Kidney (tissue), 14 donors: ENCODE data around the gene MYH2. TPM values are rescaled to one million over a fixed set of nuclear protein-coding genes. Genes with fewer than 3 reads are reported as not detected.

Source experiments
- DNase-seq, 5 donors: peaks; one replicate each; pipeline ENCODE4 v3.0.0-alpha.2; 2013 to 2020
- FAIRE-seq: peaks from 2 replicates; lab custom pipeline; 2012; peaks lifted over from hg19 to GRCh38; lab: Jason Lieb, UNC
- H3K27ac ChIP-seq, 2 donors: one replicate each; pipeline ENCODE4 v1.7.0; 2013; ENCODE audit warnings: low read depth in 2 of 2, low read length in 2 of 2, inconsistent platforms in 1 of 2
- H3K27me3 ChIP-seq: one replicate; pipeline ENCODE4 v1.7.1; 2013; ENCODE audit warnings: low read length, inconsistent platforms; ENCODE audit not compliant: control insufficient read depth, insufficient read depth
- H3K36me3 ChIP-seq, 3 donors: one replicate each; pipeline versions ENCODE4 v1.7.0 to v1.7.1; 2013; ENCODE audit warnings: low read length in 3 of 3, control low read depth in 1 of 3, inconsistent platforms in 1 of 3; ENCODE audit not compliant: insufficient read depth in 3 of 3, control insufficient read depth in 2 of 3
- H3K4me1 ChIP-seq, 3 donors: one replicate each; pipeline versions ENCODE4 v1.7.0 to v1.7.1; 2013; ENCODE audit warnings: low read length in 3 of 3, inconsistent platforms in 1 of 3, low read depth in 1 of 3; ENCODE audit not compliant: control insufficient read depth in 2 of 3, insufficient read depth in 2 of 3
- H3K4me3 ChIP-seq, 3 donors: one replicate each; pipeline versions ENCODE4 v1.7.0 to v1.8.1; 2013; ENCODE audit warnings: low read length in 3 of 3, control low read depth in 1 of 3, inconsistent platforms in 1 of 3
- H3K9ac ChIP-seq, 3 donors: one replicate each; pipeline versions ENCODE4 v1.7.0 to v1.7.1; 2013; ENCODE audit warnings: low read length in 3 of 3, control low read depth in 1 of 3, inconsistent platforms in 1 of 3
- H3K9me3 ChIP-seq, 3 donors: one replicate each; pipeline versions ENCODE4 v1.7.0 to v1.7.1; 2013; ENCODE audit warnings: low read length in 3 of 3, control low read depth in 1 of 3, inconsistent platforms in 1 of 3; ENCODE audit not compliant: control insufficient read depth in 2 of 3, insufficient read depth in 1 of 3
- CTCF ChIP-seq: IDR thresholded peaks from 3 replicates; pipeline ENCODE4 v1.5.1; 2012; ENCODE audit warnings: mild to moderate bottlenecking, moderate library complexity, borderline replicate concordance; ENCODE audit not compliant: insufficient read depth; ENCODE audit errors: extremely low read depth
- intact Hi-C: fragments of 100-400 bp; cut with DNase I; formaldehyde crosslinking; loops from one replicate; pipeline ENCODE4 v1.11.1; 2022
- polyA plus RNA-seq: library from polyadenylated mRNA; stranded (reverse); fragments of 350-450 nt; fragmentation: Illumina TruSeq; extraction: RNeasy Lipid Tissue Mini Kit (QIAGEN cat#74804); gene quantifications from one replicate; pipeline ENCODE4 v1.2.3, GENCODE V29; 2014; ENCODE audit warnings: low read depth, low replicate concordance; ENCODE audit not compliant: insufficient read depth
- total RNA-seq: library from RNA; stranded (reverse); fragmentation: NEBNext Ultra II Directional; extraction: Animal tissue kit (Norgen Biotek cat#: 25700); gene quantifications from one replicate; pipeline ENCODE4 v1.2.1, GENCODE V29; 2021
- donor health status: control.
- donor health status: control.
- donor health status: control.
- donor health status: control.
- donor health status: control.
- donor health status: DM: yes; HTN: yes; CAD: no.
- donor health status: Normal renal cell carcinoma (clear cell type).

Gene MYH2
- total and polyA plus RNA-seq, 2 donors from 2014 or later, result not detected

DNA sequence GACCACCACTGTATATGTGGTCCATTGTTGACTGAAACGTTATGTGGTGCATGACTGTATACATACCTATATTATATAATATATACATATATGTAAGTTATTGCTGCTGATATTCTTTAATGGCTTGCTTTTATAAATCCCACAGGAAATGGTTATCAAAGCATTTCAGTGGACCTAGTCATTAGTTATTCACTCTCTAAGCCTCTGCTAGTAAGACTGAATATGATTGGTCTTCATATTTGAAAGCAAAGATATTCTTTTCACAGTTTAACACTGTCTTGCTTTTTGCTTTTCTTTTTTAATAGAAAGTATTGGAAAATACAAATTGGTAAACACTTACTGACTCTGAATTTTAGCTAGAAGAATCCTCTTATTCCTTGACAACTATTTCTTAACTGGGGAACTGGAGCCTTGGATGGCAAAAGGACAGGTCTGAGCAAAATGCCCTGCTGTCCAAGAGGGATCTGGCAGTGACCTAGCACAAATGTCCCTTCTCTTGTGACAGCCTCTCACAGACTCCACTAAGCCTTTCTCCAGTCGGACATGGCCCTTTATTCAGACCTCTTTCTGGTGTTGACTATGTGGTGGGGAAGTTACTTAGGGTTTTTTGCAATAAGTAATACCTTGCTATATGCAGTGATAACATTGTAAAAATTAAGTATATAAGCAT, 14.7 kb upstream of the MYH2 start:
- H3K36me3 ChIP-seq, result no peaks in the 10 kb centered on the region
- H3K27ac ChIP-seq, result no peak overlapping the region
- DNase-seq (no peak), FAIRE-seq (no peak)
- no peak overlapping the region for H3K9ac ChIP-seq
- H3K4me1 ChIP-seq, result no peaks in the 10 kb centered on the region
- intact Hi-C loops, result no loop called here
- no peaks in the 10 kb centered on the region for H3K9me3 ChIP-seq
- no peak overlapping the region for H3K4me3 ChIP-seq
- no peak for TF ChIP-seq CTCF
- H3K27me3 ChIP-seq, result no peaks in the 10 kb centered on the region

- Histone ChIP-seq H3K4me3 (no peak overlapping the region), H3K27ac (no peak overlapping the region), H3K9me3 (no peaks in the 10 kb centered on the region), H3K36me3 (no peaks in the 10 kb centered on the region), H3K27me3 (no peaks in the 10 kb centered on the region), H3K9ac (no peak overlapping the region), H3K4me1 (no peaks in the 10 kb centered on the region)
- no peak for DNase-seq
- intact Hi-C loops, result no loop called here
- no peak for FAIRE-seq
- no peak for TF ChIP-seq CTCF
These were observed 8.6 kb upstream of the MYH2 start for GRCh38 chr17:10558049-10558448.

- Histone ChIP-seq H3K9me3 (no peaks in the 10 kb centered on the region), H3K4me3 (no peak overlapping the region), H3K9ac (no peak overlapping the region), H3K27ac (no peak overlapping the region), H3K4me1 (no peaks in the 10 kb centered on the region), H3K36me3 (no peaks in the 10 kb centered on the region), H3K27me3 (no peaks in the 10 kb centered on the region)
- intact Hi-C loops, result no loop called here
- FAIRE-seq (no peak), DNase-seq (no peak)
- no peak for TF ChIP-seq CTCF
These were observed 8.0 kb upstream of the MYH2 start for GRCh38 chr17:10557422-10557821.
